Fibroblast of lung (primary cell): Measurements from ENCODE around the gene CDC25C. TPM values are rescaled to one million over a fixed set of nuclear protein-coding genes. Genes with fewer than 3 reads are reported as not detected.

Experiments
- DNase-seq, 2 donors: peaks; one replicate each; pipeline versions ENCODE4 v3.0.0 to v3.0.0-alpha.2; 2010; ENCODE audit warnings: low read depth in 2 of 2
- H2AFZ ChIP-seq: 2 replicates; pipeline ENCODE4 v1.5.1; 2012; ENCODE audit warnings: low read length, control low read depth, inconsistent platforms
- H3K27ac ChIP-seq: 2 replicates; pipeline ENCODE4 v1.5.1; 2011; ENCODE audit warnings: low read length, control low read depth; ENCODE audit not compliant: insufficient read depth
- H3K27me3 ChIP-seq: 2 replicates; pipeline ENCODE4 v1.5.1; 2011; ENCODE audit warnings: mild to moderate bottlenecking, low read length; ENCODE audit not compliant: control insufficient read depth, insufficient read depth
- H3K36me3 ChIP-seq: 2 replicates; pipeline ENCODE4 v1.5.1; 2011; ENCODE audit warnings: low read length; ENCODE audit not compliant: control insufficient read depth, insufficient read depth
- H3K4me1 ChIP-seq: 2 replicates; pipeline ENCODE4 v1.5.1; 2011; ENCODE audit warnings: low read length; ENCODE audit not compliant: control insufficient read depth, insufficient read depth; ENCODE audit errors: extremely low read depth
- H3K4me2 ChIP-seq: 2 replicates; pipeline ENCODE4 v1.5.1; 2011; ENCODE audit warnings: low read length, control low read depth; ENCODE audit not compliant: insufficient read depth; ENCODE audit errors: extremely low read depth
- H3K4me3 ChIP-seq, 4 experiments: fragments of 200-600 bp in 1 of 4; sonication (generic) in 1 of 4; replicated peaks in 1 of 4; 2 replicates each; pipeline ENCODE4 v1.5.1; 2011 to 2016; ENCODE audit warnings: low read length in 4 of 4, low read depth in 3 of 4, mild to moderate bottlenecking in 3 of 4, control low read depth in 2 of 4, inconsistent platforms in 1 of 4, mixed read lengths in 1 of 4; ENCODE audit not compliant: insufficient read depth in 1 of 4; ENCODE audit errors: control extremely low read depth in 1 of 4
- H3K79me2 ChIP-seq: 2 replicates; pipeline ENCODE4 v1.5.1; 2012; ENCODE audit warnings: mild to moderate bottlenecking, low read length, inconsistent platforms; ENCODE audit not compliant: control insufficient read depth, insufficient read depth
- H3K9ac ChIP-seq: 2 replicates; pipeline ENCODE4 v1.5.1; 2011; ENCODE audit warnings: mild to moderate bottlenecking, low read length, control low read depth; ENCODE audit not compliant: insufficient read depth
- H3K9me3 ChIP-seq: 2 replicates; pipeline ENCODE4 v1.5.1; 2012; ENCODE audit warnings: low read depth, low read length; ENCODE audit not compliant: control insufficient read depth, insufficient read depth
- H4K20me1 ChIP-seq: 2 replicates; pipeline ENCODE4 v1.5.1; 2011; ENCODE audit warnings: low read length; ENCODE audit not compliant: control insufficient read depth, insufficient read depth; ENCODE audit errors: extremely low read depth
- CTCF ChIP-seq, 2 donors: IDR thresholded peaks in 1 of 2; conservative IDR thresholded peaks in 1 of 2; 1 replicate in 1 of 2; 2 replicates in 1 of 2; pipeline ENCODE4 v1.5.1; 2011 to 2012; ENCODE audit warnings: low read length in 2 of 2, control low read depth in 1 of 2, inconsistent platforms in 1 of 2, low read depth in 1 of 2, mild to moderate bottlenecking in 1 of 2
- EZH2 ChIP-seq: IDR thresholded peaks from 2 replicates; pipeline ENCODE4 v1.5.1; 2012; ENCODE audit warnings: low read length, control low read depth, mild to moderate bottlenecking; ENCODE audit errors: missing control alignments
- polyA plus RNA-seq, 2 donors: library from polyadenylated mRNA; depleted of rRNA in 1 of 2; stranded (reverse) in 1 of 2; unstranded in 1 of 2; fragments of >200 nt; gene quantifications; 2 replicates each; pipeline ENCODE4 v1.2.1, GENCODE V29; 2011 to 2012; ENCODE audit warnings: missing spikeins in 1 of 2
- total RNA-seq: library from RNA; depleted of rRNA; stranded (reverse); fragments of >200 nt; gene quantifications from 2 replicates; pipeline ENCODE4 v1.2.1, GENCODE V29; 2014

CDC25C gene
- total and polyA plus RNA-seq, 2 donors (not counting 1 experiment from before 2014, with no cell fraction given), result 2.4 to 3.0 TPM

- peak in 1 of 2 donors; percentile 26 for DNase-seq
- no peaks in the 10 kb centered on the region for H4K20me1 ChIP-seq
Observed at GRCh38 chr5:138274189-138274853, 57.3 kb downstream of the CDC25C start, which contains the start of gene GFRA3. TSS of gene GFRA3 (minus strand) at chr5:138274621. CDS start at chr5:138274424, 197 bp downstream.

GRCh38 chr5:138273834-138274188, 57.8 kb downstream of the CDC25C start:
- H3K4me3 ChIP-seq, result peak overlapping the region in 1 of 4 experiments; percentile 42
- H3K9ac ChIP-seq, result no peak overlapping the region
- H3K36me3 ChIP-seq, result no peaks in the 10 kb centered on the region
- no peak overlapping the region for H3K27ac ChIP-seq
- H3K4me1 ChIP-seq, result no peaks in the 10 kb centered on the region
- no peak overlapping the region for H3K4me2 ChIP-seq
- no peak for DNase-seq
- no peaks in the 10 kb centered on the region for H4K20me1 ChIP-seq
- H2AFZ ChIP-seq, result no peak overlapping the region
- no peaks in the 10 kb centered on the region for H3K9me3 ChIP-seq
- TF ChIP-seq EZH2, result peak; percentile 26
- no peak for TF ChIP-seq CTCF (conservative IDR thresholded peaks at IDR 0.05 in 1 of 2, IDR thresholded peaks at IDR 0.05 in 1 of 2; ENCODE audit: low read depth in 1 of 2, low read length in 2 of 2)
- H3K27me3 ChIP-seq, result peaks cover 7% of the 10 kb centered on the region
- no peaks in the 10 kb centered on the region for H3K79me2 ChIP-seq

More at GRCh38 chr5:138274189-138274853, 57.3 kb downstream of the CDC25C start, which contains the start of gene GFRA3:
- H3K79me2 ChIP-seq, result no peaks in the 10 kb centered on the region
- peak within 1 kb of the TSS; percentile 28 for H3K4me2 ChIP-seq
- H3K36me3 ChIP-seq, result no peaks in the 10 kb centered on the region
- peaks cover 7% of the 10 kb centered on the region for H3K27me3 ChIP-seq
- H3K4me1 ChIP-seq, result no peaks in the 10 kb centered on the region
- H3K4me3 ChIP-seq, result peak within 1 kb of the TSS in 1 of 4 experiments; percentile 42
- no peak within 1 kb of the TSS for H2AFZ ChIP-seq
- H3K9me3 ChIP-seq, result no peaks in the 10 kb centered on the region
- TF ChIP-seq EZH2, result no peak
- TF ChIP-seq CTCF (conservative IDR thresholded peaks at IDR 0.05 in 1 of 2, IDR thresholded peaks at IDR 0.05 in 1 of 2; ENCODE audit: low read depth in 1 of 2, low read length in 2 of 2), result no peak
- no peak within 1 kb of the TSS for H3K27ac ChIP-seq
- H3K9ac ChIP-seq, result no peak within 1 kb of the TSS

GRCh38 chr5:138272681-138273080, 58.9 kb downstream of the CDC25C start:
- Histone ChIP-seq H3K4me3 (no peak overlapping the region), H2AFZ (no peak overlapping the region), H3K4me2 (no peak overlapping the region), H3K27me3 (peaks cover 7% of the 10 kb centered on the region), H3K79me2 (no peaks in the 10 kb centered on the region), H3K9ac (no peak overlapping the region), H4K20me1 (no peaks in the 10 kb centered on the region), H3K9me3 (no peaks in the 10 kb centered on the region), H3K4me1 (no peaks in the 10 kb centered on the region), H3K36me3 (no peaks in the 10 kb centered on the region), H3K27ac (no peak overlapping the region)
- no peak for DNase-seq
- no peak for TF ChIP-seq EZH2
- TF ChIP-seq CTCF (conservative IDR thresholded peaks at IDR 0.05 in 1 of 2, IDR thresholded peaks at IDR 0.05 in 1 of 2; ENCODE audit: low read depth in 1 of 2, low read length in 2 of 2), result no peak
